HL-60/S4 treated with phorbol 12-myristate 13-acetate at 8.2 ng/mL for 4 days and 3 days (cell line): ENCODE results near the gene RAD51.
"Not testable (repeated sequence)": the region's sequence is repeated elsewhere in the genome, so short reads cannot be mapped to it uniquely, and the experiment has no call there.

Source experiments
- in situ Hi-C: fragments of 300-500 bp; cut with MboI; formaldehyde crosslinking; loops from 2 replicates; pipeline ENCODE4 v1.15.0; 2022; ENCODE audit warnings: low sequenced_read_pairs

RAD51 gene

DNA sequence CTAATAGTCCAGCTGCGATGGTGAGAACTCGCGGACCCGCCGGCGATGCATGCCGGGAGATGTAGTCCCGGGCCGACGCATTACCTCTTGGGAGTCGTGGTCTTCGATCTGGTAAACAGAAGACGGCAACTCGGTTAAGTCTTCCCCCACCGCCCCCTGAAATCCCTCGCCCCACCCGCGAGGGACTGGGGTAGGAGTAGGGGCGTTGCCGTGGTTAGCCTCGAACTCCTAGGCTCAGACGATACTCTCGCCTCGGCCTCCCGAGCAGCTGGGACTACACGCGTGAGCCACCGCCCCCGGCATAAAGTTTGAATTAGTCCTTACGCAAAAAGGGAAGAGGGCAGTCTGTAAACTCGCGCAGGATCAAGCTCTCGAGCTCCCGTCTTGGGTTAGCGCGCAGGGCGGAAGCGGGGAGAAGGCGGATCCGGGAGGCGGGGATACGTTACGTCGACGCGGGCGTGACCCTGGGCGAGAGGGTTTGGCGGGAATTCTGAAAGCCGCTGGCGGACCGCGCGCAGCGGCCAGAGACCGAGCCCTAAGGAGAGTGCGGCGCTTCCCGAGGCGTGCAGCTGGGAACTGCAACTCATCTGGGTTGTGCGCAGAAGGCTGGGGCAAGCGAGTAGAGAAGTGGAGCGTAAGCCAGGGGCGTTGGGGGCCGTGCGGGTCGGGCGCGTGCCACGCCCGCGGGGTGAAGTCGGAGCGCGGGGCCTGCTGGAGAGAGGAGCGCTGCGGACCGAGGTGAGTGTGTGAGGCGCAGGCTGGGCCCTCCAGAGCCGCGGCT is at the start of gene RAD51:
Gene RAD51 (plus strand): TSS at position 487 of the 781 bp plus-strand sequence. CDS start 3,585 bp downstream, outside the sequence.
- in situ Hi-C loops = no loop called here

DNA sequence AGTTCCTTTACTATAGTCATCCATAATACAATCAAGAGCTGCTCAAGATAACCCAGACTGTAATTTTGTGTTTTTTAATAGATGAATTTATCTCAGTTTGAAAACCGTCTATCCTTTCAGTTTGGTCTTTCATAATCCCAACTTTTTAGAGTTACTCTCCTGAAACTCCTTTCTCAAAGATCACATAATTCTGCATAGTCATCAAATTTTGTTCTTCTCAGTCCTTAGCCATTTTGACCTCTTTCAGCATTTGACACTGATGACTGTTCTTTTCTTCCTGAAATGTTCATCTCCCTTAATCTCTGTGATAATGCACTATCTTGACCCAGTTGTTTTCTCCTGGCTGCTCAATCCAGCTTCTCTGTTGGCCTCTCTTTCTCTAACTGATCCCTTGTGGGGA is 47.5 kb upstream of the RAD51 start:
- in situ Hi-C loops = no loop called here

DNA sequence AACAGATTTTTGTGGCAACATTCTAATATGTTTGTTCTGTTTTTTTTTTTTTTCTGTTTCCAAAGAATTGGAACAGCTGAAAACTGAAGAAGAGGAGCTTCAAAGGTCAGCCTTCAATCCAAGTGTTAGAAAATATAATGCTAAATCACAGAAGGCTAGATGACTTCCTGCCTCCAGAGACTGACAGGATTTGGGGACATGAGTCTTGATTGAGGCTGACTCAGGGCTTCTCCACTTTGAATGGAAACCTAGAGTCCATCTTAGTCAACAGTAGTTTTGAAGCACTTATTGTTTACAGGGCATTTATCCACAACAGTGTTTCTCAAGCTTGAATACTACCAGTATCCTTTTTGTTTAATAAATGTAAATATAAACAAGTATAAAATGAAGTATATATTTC is 44.5 kb upstream of the RAD51 start:
- in situ Hi-C loops = no loop called here

DNA sequence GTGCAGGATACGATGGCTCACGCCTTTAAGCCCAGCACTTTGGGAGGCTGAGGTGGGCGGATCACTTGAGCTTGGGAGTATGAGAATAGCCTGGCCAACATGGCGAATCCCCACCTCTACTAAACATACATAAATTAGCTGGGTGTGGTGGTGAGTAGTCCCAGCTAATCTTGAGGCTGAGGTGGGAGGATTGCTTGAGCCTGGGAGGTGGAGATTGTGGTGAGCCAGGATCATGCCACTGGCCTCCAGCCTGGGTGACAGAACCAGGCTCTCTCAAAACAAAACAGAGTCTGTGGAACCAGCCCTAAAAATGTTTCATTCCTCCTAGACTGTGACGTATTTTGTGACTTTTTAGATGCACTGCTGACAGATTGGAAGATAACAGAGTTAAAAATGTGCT is 34.3 kb upstream of the RAD51 start:
- in situ Hi-C loops = no loop called here

DNA sequence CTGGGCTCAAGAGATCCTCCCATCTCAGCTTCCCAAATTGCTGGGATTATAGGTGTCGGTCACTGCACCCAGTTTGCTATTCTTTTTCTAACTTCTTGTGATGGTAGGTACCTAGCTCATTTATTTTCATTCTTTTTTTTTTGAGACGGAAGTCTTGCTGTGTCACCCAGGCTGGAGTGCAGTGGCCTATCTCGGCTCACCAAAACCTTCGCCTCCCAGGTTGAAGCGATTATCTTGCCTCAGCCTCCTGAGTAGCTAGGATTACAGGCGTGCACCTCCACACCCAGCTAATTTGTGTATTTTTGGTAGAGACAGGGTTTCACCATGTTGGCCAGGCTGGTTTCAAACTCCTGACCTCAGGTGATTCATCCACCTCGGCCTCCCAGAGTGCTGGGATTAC is 30.1 kb upstream of the RAD51 start:
- in situ Hi-C loops = no loop called here

DNA sequence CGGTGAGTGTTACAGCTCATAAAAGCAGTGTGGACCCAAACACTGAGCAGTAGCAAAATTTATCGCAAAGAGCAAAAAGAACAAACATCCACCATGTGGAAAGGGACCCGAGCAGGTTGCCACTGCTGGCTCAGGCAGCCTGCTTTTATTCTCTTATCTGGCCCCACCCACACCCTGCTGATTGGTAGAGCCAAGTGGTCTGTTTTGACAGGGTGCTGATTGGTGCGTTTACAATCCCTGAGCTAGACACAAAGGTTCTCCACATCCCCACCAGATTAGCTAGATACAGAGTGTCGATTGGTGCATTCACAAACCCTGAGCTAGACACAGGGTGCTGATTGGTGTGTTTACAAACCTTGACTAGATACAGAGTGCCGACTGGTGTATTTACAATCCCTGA is 18.7 kb upstream of the RAD51 start:
- in situ Hi-C loops = not testable (repeated sequence)

DNA sequence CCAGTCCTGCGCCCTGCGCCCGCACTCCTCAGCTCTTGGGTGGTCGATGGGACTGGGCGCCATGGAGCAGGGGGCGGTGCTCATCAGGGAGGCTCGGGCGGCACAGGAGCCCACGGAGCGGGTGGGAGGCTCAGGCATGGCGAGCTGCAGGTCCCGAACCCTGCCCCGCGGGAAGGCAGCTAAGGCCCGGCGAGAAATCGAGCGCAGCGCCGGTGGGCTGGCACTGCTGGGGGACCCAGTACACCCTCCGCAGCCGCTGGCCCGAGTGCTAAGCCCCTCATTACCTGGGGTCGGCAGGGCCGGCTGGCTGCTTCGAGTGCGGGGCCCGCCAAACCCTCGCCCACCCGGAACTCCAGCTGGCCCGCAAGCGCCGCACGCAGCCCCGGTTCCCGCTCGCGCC is 18.1 kb upstream of the RAD51 start:
- in situ Hi-C loops = not testable (repeated sequence)

DNA sequence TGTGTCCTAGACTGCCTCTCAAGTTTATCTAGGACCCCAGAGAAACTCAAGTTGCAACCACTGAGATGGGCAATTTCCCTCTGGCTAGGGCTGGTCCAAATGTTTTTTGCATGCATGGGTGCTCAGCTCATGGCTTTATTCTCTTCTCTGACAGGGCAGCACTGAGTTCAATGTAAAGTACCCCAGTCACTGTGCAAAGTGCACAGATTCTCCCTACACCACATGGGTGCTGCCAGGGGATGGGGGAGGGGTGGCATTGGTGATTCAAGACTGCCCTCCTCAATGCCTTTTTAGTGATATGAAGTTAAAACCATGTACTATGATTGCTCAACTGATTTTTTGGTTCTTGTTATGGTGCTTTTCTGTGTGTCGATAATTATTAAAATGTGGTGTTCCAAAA is 14.8 kb upstream of the RAD51 start:
- in situ Hi-C loops = no loop called here

DNA sequence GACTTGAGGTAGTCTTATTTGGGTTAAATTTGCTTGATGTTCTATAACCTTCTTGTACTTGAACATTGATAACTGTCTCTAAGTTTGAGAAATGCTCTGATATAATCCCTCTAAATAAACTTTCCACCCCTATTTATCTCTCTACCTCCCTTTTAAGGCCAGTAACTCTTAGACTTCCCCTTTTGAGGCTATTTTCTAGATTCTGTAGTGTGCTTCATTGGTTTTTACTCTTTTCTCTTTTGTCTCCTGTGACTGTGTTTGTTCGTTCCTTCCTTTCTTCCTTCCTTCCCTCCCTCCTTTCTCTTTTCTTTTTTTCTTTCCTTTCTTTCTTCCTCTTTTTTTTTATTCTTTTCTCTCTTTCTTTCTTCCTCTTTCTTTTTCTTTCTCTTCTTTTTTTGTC is 14.0 kb upstream of the RAD51 start:
- in situ Hi-C loops = not testable (repeated sequence)

DNA sequence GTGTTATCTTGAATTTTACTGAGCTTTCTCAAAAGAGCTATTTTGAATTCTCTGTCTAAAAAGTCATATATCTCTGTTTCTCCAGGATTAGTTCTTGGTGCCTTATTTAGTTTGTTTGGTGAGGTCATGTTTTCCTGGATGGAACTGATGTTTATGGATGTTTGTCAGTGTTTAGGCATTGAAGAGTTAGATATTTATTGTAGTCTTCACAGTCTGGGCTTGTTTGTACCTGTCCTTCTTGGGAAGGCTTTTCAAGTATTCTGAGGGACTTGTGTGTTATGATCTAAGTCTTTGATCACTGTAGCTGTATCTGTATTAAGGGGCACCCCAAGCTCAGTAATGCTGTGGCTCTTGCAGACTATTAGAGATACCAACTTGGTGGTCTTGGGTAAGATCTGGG is 10.6 kb upstream of the RAD51 start:
- in situ Hi-C loops = no loop called here

DNA sequence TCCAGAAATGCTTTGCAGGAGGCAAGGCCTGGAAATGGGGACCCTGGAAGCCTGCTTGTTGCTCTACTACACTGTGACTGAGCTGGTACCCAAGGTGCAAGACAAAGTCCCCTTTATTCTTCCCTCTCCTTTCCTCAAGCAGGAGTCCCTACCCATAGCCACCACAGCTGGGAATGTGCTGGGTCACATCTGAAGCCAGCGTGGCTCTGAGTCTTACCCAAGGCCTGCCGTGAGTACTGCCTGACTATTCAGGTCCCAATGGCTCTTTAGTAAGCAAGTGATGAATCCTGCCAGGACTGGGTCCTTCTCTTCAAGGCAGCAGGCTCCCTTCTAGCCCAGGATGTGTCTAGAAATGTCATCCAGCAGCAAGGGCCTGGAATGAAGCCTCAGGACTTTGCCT is 9.6 kb upstream of the RAD51 start:
- in situ Hi-C loops = no loop called here

DNA sequence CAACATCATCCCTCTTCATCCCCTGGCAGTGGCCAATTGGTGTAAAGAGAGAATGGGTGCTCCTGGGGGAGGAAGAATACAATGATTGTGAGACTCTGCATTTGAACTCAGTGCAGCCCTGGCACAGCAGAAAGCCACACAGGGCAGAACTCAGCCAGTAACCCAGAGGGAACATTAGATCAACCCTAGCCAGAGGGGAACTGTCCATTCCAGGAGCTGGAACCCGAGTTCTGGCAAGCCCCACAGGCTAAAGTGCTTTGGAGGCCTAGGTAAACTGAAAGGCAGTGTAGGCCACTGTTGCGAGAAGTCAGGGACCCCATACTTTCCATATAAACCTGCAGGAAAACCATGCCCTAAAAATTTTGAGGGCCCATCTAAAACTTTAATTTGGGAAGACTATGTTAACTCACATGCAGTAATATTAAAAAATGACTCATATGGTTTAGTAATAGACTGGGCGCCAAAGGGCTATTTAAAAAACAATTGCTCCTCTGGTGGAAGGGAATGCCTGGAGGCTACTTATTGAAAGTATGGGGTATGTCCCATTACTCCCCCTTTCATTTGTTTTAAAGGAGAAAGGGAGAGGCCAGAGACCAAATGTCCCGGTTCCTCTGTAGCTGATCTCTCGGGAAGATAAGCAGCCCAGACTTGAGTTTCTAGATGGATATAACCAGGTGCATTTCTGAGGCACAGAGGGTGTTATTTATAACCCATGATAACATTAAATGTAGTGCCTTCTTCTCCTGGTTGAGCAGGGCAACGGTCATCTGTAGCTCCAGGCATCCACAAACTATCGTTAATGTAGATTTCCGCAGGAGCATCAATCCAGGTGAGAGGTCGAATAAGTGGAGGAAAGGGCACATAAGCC is 5.8 kb upstream of the RAD51 start:
- in situ Hi-C loops = no loop called here

DNA sequence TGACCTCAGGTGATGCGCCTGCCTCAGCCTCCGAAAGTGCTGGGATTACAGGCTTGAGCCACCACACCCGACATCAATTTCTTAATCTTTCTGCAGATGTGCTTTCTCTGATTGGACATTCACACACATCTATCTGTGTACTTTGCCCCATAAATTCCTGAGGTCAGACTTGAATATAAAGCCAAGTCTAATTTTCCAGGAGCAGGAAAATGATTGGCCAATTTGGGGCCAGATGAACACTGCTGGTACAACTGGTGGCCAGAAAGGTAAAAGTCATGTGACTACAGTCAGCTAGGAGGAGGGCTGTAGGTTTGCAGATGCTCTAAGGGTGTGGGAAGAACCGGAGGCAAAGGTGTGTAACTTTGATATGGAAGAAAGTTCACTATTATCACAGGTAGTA is 3.2 kb upstream of the RAD51 start:
- in situ Hi-C loops = no loop called here

DNA sequence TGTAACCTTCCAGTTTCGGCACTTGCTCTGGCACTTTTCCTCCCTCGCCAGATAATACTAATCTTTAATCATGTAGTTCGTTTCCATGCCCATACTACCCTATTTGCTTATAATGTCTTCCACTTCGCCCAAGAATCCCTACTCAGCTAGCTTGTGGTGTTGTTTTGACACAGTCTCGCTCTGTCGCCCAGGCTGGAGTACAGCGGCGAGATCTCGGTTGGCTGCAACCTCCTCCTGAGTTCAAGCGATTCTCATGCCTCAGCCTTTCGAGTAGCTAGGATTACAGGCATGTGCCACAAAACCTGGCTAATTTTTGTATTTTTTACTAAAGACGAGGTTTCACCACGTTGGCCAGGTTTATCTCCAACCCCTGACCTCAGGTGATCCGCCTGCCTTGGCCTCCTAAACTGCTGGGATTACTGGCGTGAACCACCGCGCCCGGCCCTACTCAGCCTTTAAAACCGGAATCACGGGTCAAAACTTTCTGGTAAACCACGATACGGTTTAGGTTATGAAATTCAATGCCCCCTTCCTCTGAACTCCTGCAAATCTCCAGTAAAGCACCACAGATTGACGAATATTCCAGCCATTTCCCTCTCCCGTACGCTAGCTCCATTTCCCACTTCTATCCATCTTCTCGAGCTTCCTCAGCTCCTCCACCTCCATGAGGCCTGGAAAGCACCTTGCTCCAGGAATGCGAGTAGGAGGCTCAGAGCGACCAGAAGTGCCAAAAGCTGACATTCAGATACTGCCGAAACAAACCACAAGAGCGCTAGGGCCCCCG is 878 bp upstream of the RAD51 start:
- in situ Hi-C loops = no loop called here

DNA sequence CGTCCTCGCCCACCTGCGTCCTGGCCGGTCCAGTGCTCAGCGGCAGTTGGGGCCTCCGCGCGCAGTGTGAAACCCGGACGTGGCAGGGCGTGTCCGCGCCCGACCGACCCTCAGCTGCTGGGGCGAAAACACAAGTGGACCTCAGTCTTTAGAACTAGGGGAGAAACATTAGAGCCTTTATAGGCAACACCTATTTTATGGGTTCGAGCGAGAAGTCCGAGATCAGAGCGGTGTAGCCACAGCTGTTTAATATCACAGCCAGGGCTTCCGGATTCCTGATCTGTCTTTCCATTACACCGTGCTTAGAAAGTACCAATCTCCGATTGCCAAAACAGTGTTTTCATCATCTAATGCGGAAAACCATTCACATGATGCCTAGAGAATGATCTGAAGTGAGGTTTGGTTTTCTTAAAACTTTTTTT is 506 bp downstream of the RAD51 start:
- in situ Hi-C loops = no loop called here

DNA sequence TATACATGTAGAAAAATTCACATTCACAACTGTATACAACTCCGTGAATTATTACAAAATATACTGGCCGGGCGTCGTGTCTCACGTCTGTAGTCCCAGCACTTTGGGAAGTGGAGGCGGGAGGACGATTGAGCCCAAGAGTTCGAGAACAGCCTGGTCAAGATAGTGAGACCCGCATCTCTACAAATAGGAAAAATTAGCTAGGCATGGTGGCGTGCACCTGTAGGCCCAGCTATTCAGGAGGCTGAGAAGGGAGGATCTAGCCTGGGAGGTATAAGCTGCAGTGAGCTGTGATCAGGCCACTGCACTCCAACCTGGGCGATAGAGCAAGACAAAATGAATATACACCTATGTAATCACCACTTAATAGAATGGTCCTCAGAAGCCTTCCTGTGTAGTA is 1.3 kb downstream of the RAD51 start:
- in situ Hi-C loops = no loop called here

DNA sequence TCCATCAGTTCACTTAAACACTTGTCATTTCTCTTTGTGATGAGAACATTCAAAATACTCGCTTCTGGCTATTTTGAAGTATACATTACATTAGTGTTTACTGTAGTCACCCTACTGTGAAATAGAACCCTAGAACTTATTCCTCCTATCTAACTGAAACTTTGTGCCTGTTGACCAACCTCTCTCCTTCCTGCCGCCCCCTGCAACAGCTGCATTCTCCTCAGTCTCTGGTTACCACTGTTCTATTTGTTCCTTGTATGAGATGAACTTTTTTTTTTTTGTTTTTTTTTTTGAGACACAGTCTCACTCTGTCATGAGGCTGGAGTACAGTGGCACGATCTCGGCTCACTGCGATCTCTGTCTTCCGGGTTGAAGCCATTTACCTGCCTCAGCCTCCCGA is 2.9 kb downstream of the RAD51 start:
- in situ Hi-C loops = no loop called here

DNA sequence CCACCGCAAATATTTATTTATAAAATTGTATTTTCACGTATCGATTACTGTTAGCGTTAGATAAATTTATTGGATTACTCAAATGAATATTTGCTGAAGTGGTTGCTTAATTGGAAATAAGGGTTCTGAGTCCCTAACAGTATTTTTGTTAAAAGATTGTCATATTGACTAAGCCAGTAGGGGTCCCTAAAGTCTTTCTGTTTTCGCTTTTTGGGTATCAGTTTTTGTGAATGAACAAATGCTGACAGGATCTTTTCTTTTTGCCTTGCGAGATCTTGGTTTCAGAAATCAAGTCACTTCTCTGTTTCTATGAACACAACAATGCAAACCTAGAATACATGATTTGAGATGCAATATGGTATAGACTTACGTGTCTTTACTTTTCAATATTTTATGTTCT is 7.1 kb downstream of the RAD51 start:
- in situ Hi-C loops = no loop called here

DNA sequence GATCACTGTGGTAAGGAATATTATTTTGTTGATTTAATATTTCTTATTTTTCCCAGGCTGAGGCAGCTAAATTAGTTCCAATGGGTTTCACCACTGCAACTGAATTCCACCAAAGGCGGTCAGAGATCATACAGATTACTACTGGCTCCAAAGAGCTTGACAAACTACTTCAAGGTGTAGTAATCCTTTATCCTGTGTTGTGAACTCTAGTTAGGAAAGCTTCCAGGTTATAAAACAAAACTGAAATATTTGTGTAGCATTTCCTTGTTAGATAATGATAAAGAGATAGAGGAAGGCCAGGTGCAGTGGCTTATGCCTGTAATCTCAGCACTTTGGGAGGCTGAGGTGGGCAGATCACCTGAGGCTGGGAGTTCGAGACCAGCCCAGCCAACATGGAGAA is 11.1 kb downstream of the RAD51 start:
- in situ Hi-C loops = no loop called here

DNA sequence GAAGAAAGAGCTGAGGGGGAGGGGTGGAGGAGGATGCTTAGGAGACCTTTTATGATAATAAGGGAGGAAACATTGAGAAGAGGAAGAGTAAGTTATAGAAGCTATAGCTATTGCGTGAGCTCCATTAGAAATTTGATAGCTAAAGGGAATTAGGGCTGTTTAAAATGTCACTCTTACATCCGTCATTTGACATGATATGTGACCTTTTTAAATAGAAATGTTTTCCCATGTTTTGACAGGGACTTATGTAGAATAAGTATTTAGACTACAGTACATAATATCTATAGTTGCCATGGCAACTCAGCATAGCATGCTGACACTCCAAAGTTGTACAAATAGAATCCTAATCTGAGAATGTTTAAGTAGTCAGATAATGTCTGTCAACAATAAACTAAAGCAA is 19.2 kb downstream of the RAD51 start:
- in situ Hi-C loops = no loop called here

DNA sequence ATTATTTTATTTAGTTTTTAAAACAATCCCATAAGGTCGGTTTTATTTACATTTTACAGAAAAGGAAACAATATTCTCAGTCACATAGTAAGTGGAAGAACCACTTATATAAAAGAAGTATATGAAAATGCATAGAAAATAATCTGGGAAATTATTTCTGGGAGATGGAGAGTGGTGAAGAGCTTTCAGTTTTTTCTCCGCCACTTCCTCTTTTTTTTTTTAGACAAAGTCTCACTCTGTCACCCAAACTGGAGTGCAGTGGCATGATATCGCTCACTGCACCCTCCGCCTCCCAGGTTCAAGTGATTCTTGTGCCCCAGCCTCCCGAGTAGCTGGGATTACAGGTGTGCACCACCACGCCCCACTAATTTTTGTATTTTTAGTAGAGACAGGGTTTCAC is 21.2 kb downstream of the RAD51 start:
- in situ Hi-C loops = no loop called here
